SK-N-SH treated with all-trans-retinoic acid at 6 μM for 48 hours (cell line): Measurements from ENCODE around the gene SPTA1.

ENCODE experiments used
- ATAC-seq: fragments of 200-7000 bp; cut with Tn5 transposase; 3 replicates; pipeline ENCODE4 v1.9.1; 2020; ENCODE audit warnings: mild to moderate bottlenecking, moderate library complexity
- ARNTL ChIP-seq: fragments of 450-650 bp; formaldehyde crosslinking; IDR thresholded peaks from 2 replicates; pipeline ENCODE4 v1.5.0; 2020; ENCODE audit warnings: low read depth, mild to moderate bottlenecking, moderate library complexity, borderline replicate concordance
- BACH2 ChIP-seq: fragments of 250-450 bp; sonication (Bioruptor Pico); IDR thresholded peaks from 2 replicates; pipeline ENCODE4 v1.9.0; 2021; ENCODE audit warnings: mild to moderate bottlenecking, borderline replicate concordance
- CSDC2 ChIP-seq: fragments of 250-450 bp; sonication (Bioruptor Pico); IDR thresholded peaks from 2 replicates; pipeline ENCODE4 v1.5.0; 2020; ENCODE audit warnings: mild to moderate bottlenecking, moderate library complexity
- ESRRG ChIP-seq: fragments of 250-450 bp; sonication (Bioruptor Pico); IDR thresholded peaks from 2 replicates; pipeline ENCODE4 v1.6.1; 2021; ENCODE audit warnings: mild to moderate bottlenecking
- GLIS3 ChIP-seq: fragments of 250-450 bp; sonication (Bioruptor Pico); IDR thresholded peaks from 2 replicates; pipeline ENCODE4 v1.5.0; 2020; ENCODE audit warnings: mild to moderate bottlenecking, moderate library complexity
- ISL1 ChIP-seq: fragments of 250-450 bp; sonication (Bioruptor Pico); IDR thresholded peaks from 2 replicates; pipeline ENCODE4 v2.1.2; 2022; ENCODE audit warnings: mild to moderate bottlenecking, moderate library complexity
- PPARA ChIP-seq: fragments of 250-450 bp; sonication (Bioruptor Pico); IDR thresholded peaks from 2 replicates; pipeline ENCODE4 v1.5.0; 2020; ENCODE audit warnings: mild to moderate bottlenecking, borderline replicate concordance
- RARB ChIP-seq: fragments of 250-450 bp; sonication (Bioruptor Pico); IDR thresholded peaks from 2 replicates; pipeline ENCODE4 v1.8.0; 2021; ENCODE audit warnings: mild to moderate bottlenecking, moderate library complexity
- SNAI2 ChIP-seq: fragments of 250-450 bp; sonication (Bioruptor Pico); IDR thresholded peaks from 2 replicates; pipeline ENCODE4 v1.5.0; 2020; ENCODE audit warnings: mild to moderate bottlenecking, moderate library complexity
- ZFP3 ChIP-seq: fragments of 250-450 bp; sonication (Bioruptor Pico); IDR thresholded peaks from 2 replicates; pipeline ENCODE4 v1.5.0; 2020; ENCODE audit warnings: mild to moderate bottlenecking, moderate library complexity
- ZNF70 ChIP-seq: fragments of 450-650 bp; formaldehyde crosslinking; IDR thresholded peaks from 2 replicates; pipeline ENCODE4 v1.5.0; 2020; ENCODE audit warnings: mild to moderate bottlenecking, moderate library complexity
- ZNF8 ChIP-seq: fragments of 450-650 bp; formaldehyde crosslinking; IDR thresholded peaks from 2 replicates; pipeline ENCODE4 v1.5.0; 2020; ENCODE audit warnings: mild to moderate bottlenecking, moderate library complexity
- TF ChIP-seq, protein P1 (sequence below): fragments of 250-450 bp; sonication (Bioruptor Pico); IDR thresholded peaks from 2 replicates; pipeline ENCODE4 v1.5.1; 2020; ENCODE audit warnings: low read depth, mild to moderate bottlenecking, moderate library complexity
- TF ChIP-seq, protein P2 (sequence below): fragments of 250-450 bp; sonication (Bioruptor Pico); IDR thresholded peaks from 2 replicates; pipeline ENCODE4 v1.5.0; 2020; ENCODE audit warnings: mild to moderate bottlenecking, moderate library complexity
- TF ChIP-seq, protein P3 (sequence below): fragments of 250-450 bp; sonication (Bioruptor Pico); IDR thresholded peaks from 2 replicates; pipeline ENCODE4 v1.8.0; 2020; ENCODE audit warnings: mild to moderate bottlenecking, moderate library complexity, borderline replicate concordance
- TF ChIP-seq, protein P4 (sequence below): fragments of 250-450 bp; sonication (Bioruptor Pico); IDR thresholded peaks from 2 replicates; pipeline ENCODE4 v1.5.1; 2021; ENCODE audit warnings: mild to moderate bottlenecking, moderate library complexity

Gene SPTA1

DNA sequence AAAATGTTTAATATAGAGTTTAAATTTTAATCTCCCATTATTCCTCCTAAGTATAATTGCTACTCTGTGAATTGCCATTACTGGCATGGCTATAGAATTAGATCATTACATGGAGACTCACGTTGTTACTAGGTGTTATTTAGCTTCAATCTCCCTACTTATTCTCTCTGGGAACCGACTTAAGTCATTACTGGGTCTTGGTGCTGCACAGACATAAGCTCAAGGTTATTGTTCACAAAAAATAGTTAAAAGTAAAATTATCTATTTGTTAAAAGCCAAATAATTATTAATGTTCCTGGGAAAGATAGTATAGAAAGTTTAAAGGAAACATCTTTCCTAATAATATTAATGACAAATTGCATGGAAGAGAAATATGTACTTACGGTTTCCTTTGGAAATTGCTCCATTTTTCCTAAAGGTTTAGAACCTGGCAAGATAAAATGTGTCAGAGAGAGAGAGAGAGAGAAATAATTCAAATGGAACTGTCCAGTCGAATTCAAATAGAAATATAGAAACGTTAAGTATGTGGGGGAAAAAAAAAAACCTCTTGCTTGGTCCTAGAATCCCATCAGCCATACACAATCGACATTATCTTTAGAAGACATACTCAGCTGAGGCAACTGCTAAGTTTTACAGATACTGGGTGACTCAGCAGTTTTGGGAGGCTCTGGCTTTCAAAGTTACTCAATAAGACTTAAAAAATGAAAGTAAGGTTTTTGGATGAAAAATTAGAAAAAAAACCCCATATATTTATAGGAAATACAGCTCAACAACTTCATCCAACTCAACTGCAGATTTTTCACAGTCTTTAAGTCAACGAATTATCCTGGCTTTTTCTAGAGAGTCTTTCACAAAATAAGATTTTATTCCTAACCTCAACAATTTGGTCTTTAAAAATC, at the start of gene SPTA1:
SPTA1 (minus strand) TSS at position 605 of the 899 bp plus-strand sequence; CDS start at position 407, 198 bp downstream.
- no peak for ATAC-seq
- TF ChIP-seq CSDC2 (CRISPR knock-in tag) = no peak
- no peak for TF ChIP-seq ZNF8 (CRISPR knock-in tag)
- TF ChIP-seq ZNF70 (CRISPR knock-in tag) = no peak
- TF ChIP-seq, protein P1, sequence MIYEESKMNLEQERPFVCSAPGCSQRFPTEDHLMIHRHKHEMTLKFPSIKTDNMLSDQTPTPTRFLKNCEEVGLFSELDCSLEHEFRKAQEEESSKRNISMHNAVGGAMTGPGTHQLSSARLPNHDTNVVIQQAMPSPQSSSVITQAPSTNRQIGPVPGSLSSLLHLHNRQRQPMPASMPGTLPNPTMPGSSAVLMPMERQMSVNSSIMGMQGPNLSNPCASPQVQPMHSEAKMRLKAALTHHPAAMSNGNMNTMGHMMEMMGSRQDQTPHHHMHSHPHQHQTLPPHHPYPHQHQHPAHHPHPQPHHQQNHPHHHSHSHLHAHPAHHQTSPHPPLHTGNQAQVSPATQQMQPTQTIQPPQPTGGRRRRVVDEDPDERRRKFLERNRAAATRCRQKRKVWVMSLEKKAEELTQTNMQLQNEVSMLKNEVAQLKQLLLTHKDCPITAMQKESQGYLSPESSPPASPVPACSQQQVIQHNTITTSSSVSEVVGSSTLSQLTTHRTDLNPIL (CRISPR knock-in tag) = no peak
- TF ChIP-seq GLIS3 = no peak
- TF ChIP-seq, protein P2, sequence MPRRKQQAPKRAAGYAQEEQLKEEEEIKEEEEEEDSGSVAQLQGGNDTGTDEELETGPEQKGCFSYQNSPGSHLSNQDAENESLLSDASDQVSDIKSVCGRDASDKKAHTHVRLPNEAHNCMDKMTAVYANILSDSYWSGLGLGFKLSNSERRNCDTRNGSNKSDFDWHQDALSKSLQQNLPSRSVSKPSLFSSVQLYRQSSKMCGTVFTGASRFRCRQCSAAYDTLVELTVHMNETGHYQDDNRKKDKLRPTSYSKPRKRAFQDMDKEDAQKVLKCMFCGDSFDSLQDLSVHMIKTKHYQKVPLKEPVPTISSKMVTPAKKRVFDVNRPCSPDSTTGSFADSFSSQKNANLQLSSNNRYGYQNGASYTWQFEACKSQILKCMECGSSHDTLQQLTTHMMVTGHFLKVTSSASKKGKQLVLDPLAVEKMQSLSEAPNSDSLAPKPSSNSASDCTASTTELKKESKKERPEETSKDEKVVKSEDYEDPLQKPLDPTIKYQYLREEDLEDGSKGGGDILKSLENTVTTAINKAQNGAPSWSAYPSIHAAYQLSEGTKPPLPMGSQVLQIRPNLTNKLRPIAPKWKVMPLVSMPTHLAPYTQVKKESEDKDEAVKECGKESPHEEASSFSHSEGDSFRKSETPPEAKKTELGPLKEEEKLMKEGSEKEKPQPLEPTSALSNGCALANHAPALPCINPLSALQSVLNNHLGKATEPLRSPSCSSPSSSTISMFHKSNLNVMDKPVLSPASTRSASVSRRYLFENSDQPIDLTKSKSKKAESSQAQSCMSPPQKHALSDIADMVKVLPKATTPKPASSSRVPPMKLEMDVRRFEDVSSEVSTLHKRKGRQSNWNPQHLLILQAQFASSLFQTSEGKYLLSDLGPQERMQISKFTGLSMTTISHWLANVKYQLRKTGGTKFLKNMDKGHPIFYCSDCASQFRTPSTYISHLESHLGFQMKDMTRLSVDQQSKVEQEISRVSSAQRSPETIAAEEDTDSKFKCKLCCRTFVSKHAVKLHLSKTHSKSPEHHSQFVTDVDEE (CRISPR knock-in tag) = no peak
- TF ChIP-seq PPARA = no peak
- TF ChIP-seq ARNTL (CRISPR knock-in tag) = no peak
- no peak for TF ChIP-seq ISL1 (CRISPR knock-in tag)
- no peak for TF ChIP-seq BACH2 (CRISPR knock-in tag)

DNA sequence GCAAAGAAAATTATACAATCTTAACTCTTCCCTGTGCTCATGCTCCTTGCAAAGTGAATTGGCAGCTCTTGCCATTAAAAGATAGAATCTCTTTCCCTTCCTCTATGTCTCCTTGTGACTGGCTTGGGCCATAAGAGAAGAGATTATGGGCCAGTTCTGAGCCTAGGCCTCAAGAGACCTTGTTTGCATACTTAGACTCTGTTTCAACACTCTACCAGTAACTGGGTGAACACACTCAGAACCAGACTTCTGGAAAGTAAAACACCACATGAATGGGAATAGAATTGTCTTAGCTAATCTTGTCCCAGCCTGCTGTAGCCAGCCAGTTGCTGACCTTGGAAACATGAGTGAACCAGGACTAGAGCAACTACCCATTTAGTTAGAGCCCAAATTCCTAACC, 49.3 kb upstream of the SPTA1 start:
- no peak for TF ChIP-seq PPARA
- TF ChIP-seq, protein P2 (CRISPR knock-in tag) = no peak
- TF ChIP-seq ZNF8 (CRISPR knock-in tag) = no peak
- TF ChIP-seq, protein P3, sequence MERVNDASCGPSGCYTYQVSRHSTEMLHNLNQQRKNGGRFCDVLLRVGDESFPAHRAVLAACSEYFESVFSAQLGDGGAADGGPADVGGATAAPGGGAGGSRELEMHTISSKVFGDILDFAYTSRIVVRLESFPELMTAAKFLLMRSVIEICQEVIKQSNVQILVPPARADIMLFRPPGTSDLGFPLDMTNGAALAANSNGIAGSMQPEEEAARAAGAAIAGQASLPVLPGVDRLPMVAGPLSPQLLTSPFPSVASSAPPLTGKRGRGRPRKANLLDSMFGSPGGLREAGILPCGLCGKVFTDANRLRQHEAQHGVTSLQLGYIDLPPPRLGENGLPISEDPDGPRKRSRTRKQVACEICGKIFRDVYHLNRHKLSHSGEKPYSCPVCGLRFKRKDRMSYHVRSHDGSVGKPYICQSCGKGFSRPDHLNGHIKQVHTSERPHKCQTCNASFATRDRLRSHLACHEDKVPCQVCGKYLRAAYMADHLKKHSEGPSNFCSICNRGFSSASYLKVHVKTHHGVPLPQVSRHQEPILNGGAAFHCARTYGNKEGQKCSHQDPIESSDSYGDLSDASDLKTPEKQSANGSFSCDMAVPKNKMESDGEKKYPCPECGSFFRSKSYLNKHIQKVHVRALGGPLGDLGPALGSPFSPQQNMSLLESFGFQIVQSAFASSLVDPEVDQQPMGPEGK = no peak
- ATAC-seq = no peak

DNA sequence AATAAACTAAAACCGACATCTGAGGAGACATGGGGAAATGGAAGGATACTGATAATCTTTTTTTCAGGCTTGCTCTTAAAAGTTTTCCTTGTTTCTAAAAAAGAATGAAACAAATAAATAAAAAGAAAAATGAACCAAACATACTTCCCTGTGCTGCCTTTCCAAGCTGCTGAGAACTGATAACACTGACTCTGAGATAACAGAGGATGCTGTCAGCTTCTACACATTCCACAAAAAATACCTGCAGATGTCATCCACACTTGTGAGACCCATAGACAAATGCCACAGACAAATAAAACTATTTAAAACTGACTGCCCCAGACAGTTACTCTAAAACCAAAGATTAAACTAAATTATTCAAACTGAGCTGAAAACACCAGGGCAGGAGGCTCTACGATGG, 46.0 kb upstream of the SPTA1 start:
- ATAC-seq = no peak
- TF ChIP-seq ZNF8 (CRISPR knock-in tag) = no peak
- TF ChIP-seq RARB = no peak
- TF ChIP-seq, protein P2 (CRISPR knock-in tag) = no peak
- TF ChIP-seq BACH2 (CRISPR knock-in tag) = no peak
- no peak for TF ChIP-seq ARNTL (CRISPR knock-in tag)
- no peak for TF ChIP-seq CSDC2 (CRISPR knock-in tag)
- TF ChIP-seq, all 23 proteins: peak for 0

DNA sequence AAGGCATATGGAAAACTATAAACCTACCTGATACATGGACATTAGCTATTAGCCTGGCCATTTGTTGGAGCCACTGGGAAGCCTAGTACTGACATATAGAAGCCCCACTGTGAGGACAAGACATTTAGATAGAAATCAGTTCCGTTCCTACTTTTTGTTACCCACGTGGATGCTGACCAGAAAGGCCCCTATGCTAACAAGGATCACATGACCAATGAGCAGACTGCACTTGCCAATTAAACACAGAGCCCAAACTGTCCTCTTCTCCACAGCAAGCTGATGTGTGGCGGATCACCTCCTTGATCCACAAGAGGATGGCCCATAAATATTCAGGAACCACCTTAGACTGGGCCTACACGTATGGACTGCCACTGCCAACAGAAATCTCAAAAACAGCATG, 45.2 kb upstream of the SPTA1 start:
- no peak for ATAC-seq
- no peak for TF ChIP-seq CSDC2 (CRISPR knock-in tag)
- no peak for TF ChIP-seq ZNF70 (CRISPR knock-in tag)
- no peak for TF ChIP-seq ESRRG (CRISPR knock-in tag)
- no peak for TF ChIP-seq ZFP3 (CRISPR knock-in tag)
- TF ChIP-seq, protein P2 (CRISPR knock-in tag) = no peak
- TF ChIP-seq RARB = no peak
- no peak for TF ChIP-seq SNAI2
- TF ChIP-seq BACH2 (CRISPR knock-in tag) = no peak
- TF ChIP-seq, protein P4, sequence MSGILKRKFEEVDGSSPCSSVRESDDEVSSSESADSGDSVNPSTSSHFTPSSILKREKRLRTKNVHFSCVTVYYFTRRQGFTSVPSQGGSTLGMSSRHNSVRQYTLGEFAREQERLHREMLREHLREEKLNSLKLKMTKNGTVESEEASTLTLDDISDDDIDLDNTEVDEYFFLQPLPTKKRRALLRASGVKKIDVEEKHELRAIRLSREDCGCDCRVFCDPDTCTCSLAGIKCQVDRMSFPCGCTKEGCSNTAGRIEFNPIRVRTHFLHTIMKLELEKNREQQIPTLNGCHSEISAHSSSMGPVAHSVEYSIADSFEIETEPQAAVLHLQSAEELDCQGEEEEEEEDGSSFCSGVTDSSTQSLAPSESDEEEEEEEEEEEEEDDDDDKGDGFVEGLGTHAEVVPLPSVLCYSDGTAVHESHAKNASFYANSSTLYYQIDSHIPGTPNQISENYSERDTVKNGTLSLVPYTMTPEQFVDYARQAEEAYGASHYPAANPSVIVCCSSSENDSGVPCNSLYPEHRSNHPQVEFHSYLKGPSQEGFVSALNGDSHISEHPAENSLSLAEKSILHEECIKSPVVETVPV (CRISPR knock-in tag) = no peak
